Hepatocyte (in vitro differentiated cells): ENCODE results near the gene LRBA.

Source experiments
- EZH2 ChIP-seq: fragments of 200-600 bp; sonication (generic); IDR thresholded peaks from 2 replicates; pipeline ENCODE4 v1.6.1; 2016; ENCODE audit warnings: antibody characterized with exemption, mild to moderate bottlenecking, borderline replicate concordance
- EZH2phosphoT487 ChIP-seq: fragments of 200-600 bp; sonication (generic); IDR thresholded peaks from one replicate; pipeline ENCODE4 v1.6.1; 2018; ENCODE audit warnings: antibody characterized with exemption, mild to moderate bottlenecking, low read depth, moderate library complexity; ENCODE audit not compliant: unreplicated experiment, severe bottlenecking
- TF ChIP-seq, protein P1 (sequence below): fragments of 200-600 bp; sonication (generic); IDR thresholded peaks from 2 replicates; pipeline ENCODE4 v1.5.1; 2016; ENCODE audit warnings: antibody characterized with exemption, mild to moderate bottlenecking; ENCODE audit not compliant: poor library complexity

DNA sequence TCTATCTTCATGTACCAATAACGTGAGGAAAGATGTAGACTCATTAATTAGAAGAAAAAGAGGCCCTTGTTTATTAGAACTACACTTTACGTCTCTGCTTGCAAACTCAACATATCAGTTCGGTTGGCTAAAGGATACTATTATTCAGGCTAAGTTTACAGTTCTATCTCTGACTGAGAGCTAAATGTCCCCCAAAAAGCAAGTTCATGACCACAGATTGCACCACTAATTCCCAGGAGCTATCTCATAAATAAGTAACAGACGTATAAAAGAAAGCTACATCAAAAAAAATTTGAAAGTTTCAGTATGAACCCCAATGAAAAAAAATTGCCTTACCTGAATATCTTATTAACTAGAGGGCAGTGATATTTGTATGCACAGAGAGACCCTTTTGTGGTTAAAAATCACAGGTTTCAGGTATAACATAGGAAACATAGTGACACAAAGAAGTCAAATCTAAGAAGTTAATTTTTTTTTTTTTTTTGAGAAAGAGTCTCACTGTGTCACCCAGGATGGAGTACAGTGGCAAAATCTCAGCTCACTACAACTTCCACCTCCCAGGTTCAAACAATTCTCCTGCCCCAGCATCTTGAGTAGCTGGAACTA is 304.2 kb downstream of the LRBA start:
- TF ChIP-seq EZH2: no peak
- TF ChIP-seq, protein P1, sequence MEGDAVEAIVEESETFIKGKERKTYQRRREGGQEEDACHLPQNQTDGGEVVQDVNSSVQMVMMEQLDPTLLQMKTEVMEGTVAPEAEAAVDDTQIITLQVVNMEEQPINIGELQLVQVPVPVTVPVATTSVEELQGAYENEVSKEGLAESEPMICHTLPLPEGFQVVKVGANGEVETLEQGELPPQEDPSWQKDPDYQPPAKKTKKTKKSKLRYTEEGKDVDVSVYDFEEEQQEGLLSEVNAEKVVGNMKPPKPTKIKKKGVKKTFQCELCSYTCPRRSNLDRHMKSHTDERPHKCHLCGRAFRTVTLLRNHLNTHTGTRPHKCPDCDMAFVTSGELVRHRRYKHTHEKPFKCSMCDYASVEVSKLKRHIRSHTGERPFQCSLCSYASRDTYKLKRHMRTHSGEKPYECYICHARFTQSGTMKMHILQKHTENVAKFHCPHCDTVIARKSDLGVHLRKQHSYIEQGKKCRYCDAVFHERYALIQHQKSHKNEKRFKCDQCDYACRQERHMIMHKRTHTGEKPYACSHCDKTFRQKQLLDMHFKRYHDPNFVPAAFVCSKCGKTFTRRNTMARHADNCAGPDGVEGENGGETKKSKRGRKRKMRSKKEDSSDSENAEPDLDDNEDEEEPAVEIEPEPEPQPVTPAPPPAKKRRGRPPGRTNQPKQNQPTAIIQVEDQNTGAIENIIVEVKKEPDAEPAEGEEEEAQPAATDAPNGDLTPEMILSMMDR: no peak
- no peak for TF ChIP-seq EZH2phosphoT487
